ENCODE data around the gene DDX42. TPM values are rescaled to one million over a fixed set of nuclear protein-coding genes. Genes with fewer than 3 reads are reported as not detected.

DDX42 gene
- total RNA-seq, 1 donor from 2014 or later, result 123 TPM

- Mint-ChIP-seq H3K36me3 (ENCODE audit: unreplicated experiment) (peaks cover 13% of the 10 kb centered on the region), H3K27ac (ENCODE audit: unreplicated experiment) (peak overlapping the region; percentile 100), H3K4me1 (ENCODE audit: unreplicated experiment) (peaks cover 46% of the 10 kb centered on the region), H3K9me3 (ENCODE audit: unreplicated experiment) (no peaks in the 10 kb centered on the region), H3K27me3 (ENCODE audit: unreplicated experiment) (no peaks in the 10 kb centered on the region), H3K4me3 (ENCODE audit: unreplicated experiment) (peak overlapping the region; percentile 98)
- no peak for DNase-seq (ENCODE audit: extremely low spot score, unreplicated experiment)
- TF ChIP-seq CTCF (IDR thresholded peaks at IDR 0.05), result no peak
These were observed 1.4 kb downstream of the DDX42 start for GRCh38 chr17:63775420-63775819.

GRCh38 chr17:63780507-63780906 lies 6.5 kb downstream of the DDX42 start:
- no peak for TF ChIP-seq CTCF (IDR thresholded peaks at IDR 0.05)
- Mint-ChIP-seq H3K4me1 (ENCODE audit: unreplicated experiment) (peaks cover 33% of the 10 kb centered on the region), H3K4me3 (ENCODE audit: unreplicated experiment) (no peak overlapping the region), H3K9me3 (ENCODE audit: unreplicated experiment) (no peaks in the 10 kb centered on the region), H3K27me3 (ENCODE audit: unreplicated experiment) (no peaks in the 10 kb centered on the region), H3K27ac (ENCODE audit: unreplicated experiment) (no peak overlapping the region), H3K36me3 (ENCODE audit: unreplicated experiment) (peaks cover 17% of the 10 kb centered on the region)
- no peak for DNase-seq (ENCODE audit: extremely low spot score, unreplicated experiment)

- Mint-ChIP-seq H3K9me3 (ENCODE audit: unreplicated experiment) (no peaks in the 10 kb centered on the region), H3K4me1 (ENCODE audit: unreplicated experiment) (peaks cover 33% of the 10 kb centered on the region), H3K36me3 (ENCODE audit: unreplicated experiment) (peaks cover 18% of the 10 kb centered on the region), H3K27ac (ENCODE audit: unreplicated experiment) (no peak overlapping the region), H3K4me3 (ENCODE audit: unreplicated experiment) (no peak overlapping the region), H3K27me3 (ENCODE audit: unreplicated experiment) (no peaks in the 10 kb centered on the region)
- TF ChIP-seq CTCF (IDR thresholded peaks at IDR 0.05), result no peak
- DNase-seq (ENCODE audit: extremely low spot score, unreplicated experiment), result no peak
These were observed 7.0 kb downstream of the DDX42 start for GRCh38 chr17:63780928-63781327.

- Mint-ChIP-seq H3K4me1 (ENCODE audit: unreplicated experiment) (peaks cover 23% of the 10 kb centered on the region), H3K36me3 (ENCODE audit: unreplicated experiment) (peaks cover 25% of the 10 kb centered on the region), H3K4me3 (ENCODE audit: unreplicated experiment) (no peak overlapping the region), H3K9me3 (ENCODE audit: unreplicated experiment) (no peaks in the 10 kb centered on the region), H3K27me3 (ENCODE audit: unreplicated experiment) (no peaks in the 10 kb centered on the region), H3K27ac (ENCODE audit: unreplicated experiment) (no peak overlapping the region)
- DNase-seq (ENCODE audit: extremely low spot score, unreplicated experiment), result no peak
- no peak for TF ChIP-seq CTCF (IDR thresholded peaks at IDR 0.05)
These were observed 9.6 kb downstream of the DDX42 start for GRCh38 chr17:63783522-63783921.

- Mint-ChIP-seq H3K27ac (ENCODE audit: unreplicated experiment) (no peak overlapping the region), H3K4me3 (ENCODE audit: unreplicated experiment) (no peak overlapping the region), H3K9me3 (ENCODE audit: unreplicated experiment) (no peaks in the 10 kb centered on the region), H3K4me1 (ENCODE audit: unreplicated experiment) (peaks cover 12% of the 10 kb centered on the region), H3K27me3 (ENCODE audit: unreplicated experiment) (no peaks in the 10 kb centered on the region), H3K36me3 (ENCODE audit: unreplicated experiment) (peaks cover 18% of the 10 kb centered on the region)
- no peak for TF ChIP-seq CTCF (IDR thresholded peaks at IDR 0.05)
- no peak for DNase-seq (ENCODE audit: extremely low spot score, unreplicated experiment)
These were observed 11.6 kb downstream of the DDX42 start for GRCh38 chr17:63785556-63785955.

Measured in osteocyte (in vitro differentiated cells).